GM21737 (cell line): ENCODE measurements around the gene ZFYVE1.
A peak's percentile ranks its signal among the peaks of the same experiment; 100 is the strongest.
"Not testable (repeated sequence)": the region's sequence is repeated elsewhere in the genome, so short reads cannot be mapped to it uniquely, and the experiment has no call there.

Source experiments
- ATAC-seq: cut with Tn5 transposase; IDR thresholded peaks from one replicate; pipeline ENCODE4 v1.9.1; 2021; ENCODE audit warnings: mild to moderate bottlenecking, moderate library complexity; ENCODE audit not compliant: unreplicated experiment

Gene ZFYVE1

GRCh38 chr14:72961579-72962335 lies 65.1 kb downstream of the ZFYVE1 start:
- ATAC-seq = no peak

GRCh38 chr14:72961016-72961415 lies 65.9 kb downstream of the ZFYVE1 start:
- ATAC-seq = not testable (repeated sequence)

- ATAC-seq = no peak
Observed at GRCh38 chr14:72958548-72958947, 68.4 kb downstream of the ZFYVE1 start.

GRCh38 chr14:72957213-72957612 lies 69.7 kb downstream of the ZFYVE1 start:
- no peak for ATAC-seq

- not testable (repeated sequence) for ATAC-seq
Observed at GRCh38 chr14:72956741-72957140, 70.2 kb downstream of the ZFYVE1 start.

GRCh38 chr14:72952171-72952570 lies 74.7 kb downstream of the ZFYVE1 start:
- ATAC-seq = no peak

GRCh38 chr14:72948481-72949138 lies 78.3 kb downstream of the ZFYVE1 start:
- ATAC-seq = no peak

GRCh38 chr14:72947366-72948160 lies 79.3 kb downstream of the ZFYVE1 start:
- ATAC-seq = no peak

GRCh38 chr14:72946491-72946890 lies 80.4 kb downstream of the ZFYVE1 start:
- no peak for ATAC-seq

GRCh38 chr14:72945356-72946027 lies 81.4 kb downstream of the ZFYVE1 start:
- no peak for ATAC-seq

- ATAC-seq = no peak
Observed at GRCh38 chr14:72943876-72944430, 83.0 kb downstream of the ZFYVE1 start.

- no peak for ATAC-seq
Observed at GRCh38 chr14:72942934-72943333, 84.0 kb downstream of the ZFYVE1 start.

GRCh38 chr14:72941286-72941985 lies 85.5 kb downstream of the ZFYVE1 start:
- no peak for ATAC-seq

GRCh38 chr14:72939630-72940029 lies 87.3 kb downstream of the ZFYVE1 start:
- ATAC-seq = no peak

GRCh38 chr14:72932893-72933292 lies 94.0 kb downstream of the ZFYVE1 start:
- no peak for ATAC-seq

- ATAC-seq = no peak
Observed at GRCh38 chr14:72929316-72930080, 97.4 kb downstream of the ZFYVE1 start.

GRCh38 chr14:72928872-72929271 lies 98.0 kb downstream of the ZFYVE1 start:
- ATAC-seq = no peak

GRCh38 chr14:72926292-72927028 lies 100.4 kb downstream of the ZFYVE1 start, which contains the start of gene DCAF4:
Gene DCAF4, plus strand, starts transcription at chr14:72926464. Its CDS starts 11,515 bp downstream, at chr14:72937979.
- ATAC-seq = peak; percentile 97
